OCI-LY1 (cell line): ENCODE results near the gene FBXL17.

ENCODE experiments used
- H2AFZ ChIP-seq: fragments of 200-600 bp; sonication (generic), shearing (Covaris generic); 2 replicates; pipeline ENCODE4 v1.6.0; 2014; ENCODE audit warnings: antibody characterized with exemption, mild to moderate bottlenecking, low read length
- H3F3A ChIP-seq: fragments of 200-600 bp; sonication (generic), shearing (Covaris generic); 2 replicates; pipeline ENCODE4 v1.6.0; 2014; ENCODE audit warnings: mild to moderate bottlenecking, antibody characterized with exemption, low read length, moderate library complexity; ENCODE audit not compliant: insufficient read depth
- H3K27ac ChIP-seq: fragments of 200-600 bp; sonication (generic); 2 replicates; pipeline ENCODE4 v1.5.1; 2014; ENCODE audit warnings: low read length, mixed run types, mild to moderate bottlenecking, low read depth; ENCODE audit not compliant: poor library complexity, severe bottlenecking
- H3K27me3 ChIP-seq: fragments of 200-600 bp; sonication (generic); 2 replicates; pipeline ENCODE4 v1.6.0; 2014; ENCODE audit warnings: antibody characterized with exemption, mild to moderate bottlenecking, low read length, moderate library complexity; ENCODE audit not compliant: insufficient read depth
- H3K36me3 ChIP-seq: fragments of 200-600 bp; sonication (generic); 2 replicates; pipeline ENCODE4 v1.6.1; 2014; ENCODE audit warnings: mild to moderate bottlenecking, antibody characterized with exemption, low read length, moderate library complexity, mixed read lengths; ENCODE audit not compliant: insufficient read depth
- H3K4me1 ChIP-seq: fragments of 200-600 bp; sonication (generic); 2 replicates; pipeline ENCODE4 v1.5.1; 2014; ENCODE audit warnings: mild to moderate bottlenecking, low read length, moderate library complexity; ENCODE audit not compliant: insufficient read depth, severe bottlenecking
- H3K4me2 ChIP-seq: fragments of 200-600 bp; sonication (generic), shearing (Covaris generic); 2 replicates; pipeline ENCODE4 v1.6.1; 2014; ENCODE audit warnings: low read length
- H3K4me3 ChIP-seq: fragments of 200-600 bp; sonication (generic); 2 replicates; pipeline ENCODE4 v1.5.1; 2014; ENCODE audit warnings: low read length, low read depth, mild to moderate bottlenecking, mixed read lengths; ENCODE audit not compliant: poor library complexity, severe bottlenecking
- H3K79me2 ChIP-seq: fragments of 200-600 bp; shearing (Covaris generic); 2 replicates; pipeline ENCODE4 v1.6.1; 2016; ENCODE audit warnings: mixed run types, low read length, mixed read lengths; ENCODE audit not compliant: insufficient read depth
- H3K9ac ChIP-seq: fragments of 200-600 bp; sonication (generic), shearing (Covaris generic); 2 replicates; pipeline ENCODE4 v1.6.1; 2014; ENCODE audit warnings: mild to moderate bottlenecking, low read length, mixed read lengths
- H3K9me2 ChIP-seq: fragments of 200-600 bp; sonication (generic), shearing (Covaris generic); 2 replicates; pipeline ENCODE4 v1.6.1; 2014; ENCODE audit warnings: low read depth, mild to moderate bottlenecking, low read length, mixed read lengths
- H3K9me3 ChIP-seq: fragments of 200-600 bp; shearing (Covaris generic); 2 replicates; pipeline ENCODE4 v1.6.1; 2014; ENCODE audit warnings: low read length, mixed read lengths
- H4K20me1 ChIP-seq: fragments of 200-600 bp; sonication (generic), shearing (Covaris generic); 2 replicates; pipeline ENCODE4 v1.6.0; 2016; ENCODE audit warnings: mild to moderate bottlenecking, low read length; ENCODE audit not compliant: insufficient read depth
- CTCF ChIP-seq: fragments of 200-600 bp; sonication (generic), shearing (Covaris generic); IDR thresholded peaks from 2 replicates; pipeline ENCODE4 v1.5.1; 2017; ENCODE audit warnings: mild to moderate bottlenecking, antibody characterized with exemption, low read length, moderate library complexity, mixed read lengths
- EZH2 ChIP-seq: fragments of 200-600 bp; sonication (generic), shearing (Covaris generic); IDR thresholded peaks from 2 replicates; pipeline ENCODE4 v1.8.0; 2017; ENCODE audit warnings: borderline replicate concordance, mixed run types, mild to moderate bottlenecking, antibody characterized with exemption, low read length, moderate library complexity, mixed read lengths

FBXL17 gene

GRCh38 chr5:107936515-107936914, 445.4 kb downstream of the FBXL17 start:
- TF ChIP-seq CTCF, result no peak
- TF ChIP-seq EZH2, result no peak
- Histone ChIP-seq H3K27me3 (no peaks in the 10 kb centered on the region), H3K9ac (no peak overlapping the region)

GRCh38 chr5:107935645-107936044, 446.3 kb downstream of the FBXL17 start:
- TF ChIP-seq EZH2, result no peak
- no peak for TF ChIP-seq CTCF
- no peaks in the 10 kb centered on the region for H3K36me3 ChIP-seq
- H2AFZ ChIP-seq, result no peak overlapping the region
- H3K4me3 ChIP-seq, result no peak overlapping the region
- H3K27me3 ChIP-seq, result no peaks in the 10 kb centered on the region
- H3K4me1 ChIP-seq, result no peaks in the 10 kb centered on the region
- no peaks in the 10 kb centered on the region for H3K79me2 ChIP-seq
- H3K4me2 ChIP-seq, result no peak overlapping the region
- H3K9ac ChIP-seq, result no peak overlapping the region
- H3K27ac ChIP-seq, result no peak overlapping the region
- H3F3A ChIP-seq, result no peaks in the 10 kb centered on the region
- H3K9me2 ChIP-seq, result no peaks in the 10 kb centered on the region
- H3K9me3 ChIP-seq, result no peaks in the 10 kb centered on the region
- no peaks in the 10 kb centered on the region for H4K20me1 ChIP-seq

More at GRCh38 chr5:107936515-107936914, 445.4 kb downstream of the FBXL17 start:
- Histone ChIP-seq H4K20me1 (no peaks in the 10 kb centered on the region), H3K27ac (no peak overlapping the region), H3K9me2 (no peaks in the 10 kb centered on the region), H3K4me1 (no peaks in the 10 kb centered on the region), H3K9me3 (no peaks in the 10 kb centered on the region), H3K36me3 (no peaks in the 10 kb centered on the region), H3K4me2 (no peak overlapping the region), H2AFZ (no peak overlapping the region), H3F3A (no peaks in the 10 kb centered on the region), H3K4me3 (no peak overlapping the region), H3K79me2 (no peaks in the 10 kb centered on the region)

GRCh38 chr5:107933326-107933725, 448.6 kb downstream of the FBXL17 start:
- Histone ChIP-seq H3K36me3 (no peaks in the 10 kb centered on the region), H3K4me1 (no peaks in the 10 kb centered on the region), H2AFZ (no peak overlapping the region), H3K79me2 (no peaks in the 10 kb centered on the region), H3K4me3 (no peak overlapping the region), H3K9me2 (no peaks in the 10 kb centered on the region), H3K27me3 (no peaks in the 10 kb centered on the region), H3K4me2 (no peak overlapping the region), H3K27ac (no peak overlapping the region), H4K20me1 (no peaks in the 10 kb centered on the region), H3F3A (no peaks in the 10 kb centered on the region), H3K9ac (no peak overlapping the region), H3K9me3 (no peaks in the 10 kb centered on the region)
- TF ChIP-seq EZH2 (no peak), CTCF (no peak)
